Stimulated activated CD4-positive, alpha-beta T cell treated with anti-CD3 and anti-CD28 coated beads, Interleukin-2, amount 100 ng/mL, for 24 hours (primary cell): ENCODE results near the gene CASKIN2.

ENCODE experiments used
- DNase-seq, 2 donors: peaks; one replicate each; pipeline ENCODE4 v3.0.0-alpha.2; 2020

Gene CASKIN2, protein sequence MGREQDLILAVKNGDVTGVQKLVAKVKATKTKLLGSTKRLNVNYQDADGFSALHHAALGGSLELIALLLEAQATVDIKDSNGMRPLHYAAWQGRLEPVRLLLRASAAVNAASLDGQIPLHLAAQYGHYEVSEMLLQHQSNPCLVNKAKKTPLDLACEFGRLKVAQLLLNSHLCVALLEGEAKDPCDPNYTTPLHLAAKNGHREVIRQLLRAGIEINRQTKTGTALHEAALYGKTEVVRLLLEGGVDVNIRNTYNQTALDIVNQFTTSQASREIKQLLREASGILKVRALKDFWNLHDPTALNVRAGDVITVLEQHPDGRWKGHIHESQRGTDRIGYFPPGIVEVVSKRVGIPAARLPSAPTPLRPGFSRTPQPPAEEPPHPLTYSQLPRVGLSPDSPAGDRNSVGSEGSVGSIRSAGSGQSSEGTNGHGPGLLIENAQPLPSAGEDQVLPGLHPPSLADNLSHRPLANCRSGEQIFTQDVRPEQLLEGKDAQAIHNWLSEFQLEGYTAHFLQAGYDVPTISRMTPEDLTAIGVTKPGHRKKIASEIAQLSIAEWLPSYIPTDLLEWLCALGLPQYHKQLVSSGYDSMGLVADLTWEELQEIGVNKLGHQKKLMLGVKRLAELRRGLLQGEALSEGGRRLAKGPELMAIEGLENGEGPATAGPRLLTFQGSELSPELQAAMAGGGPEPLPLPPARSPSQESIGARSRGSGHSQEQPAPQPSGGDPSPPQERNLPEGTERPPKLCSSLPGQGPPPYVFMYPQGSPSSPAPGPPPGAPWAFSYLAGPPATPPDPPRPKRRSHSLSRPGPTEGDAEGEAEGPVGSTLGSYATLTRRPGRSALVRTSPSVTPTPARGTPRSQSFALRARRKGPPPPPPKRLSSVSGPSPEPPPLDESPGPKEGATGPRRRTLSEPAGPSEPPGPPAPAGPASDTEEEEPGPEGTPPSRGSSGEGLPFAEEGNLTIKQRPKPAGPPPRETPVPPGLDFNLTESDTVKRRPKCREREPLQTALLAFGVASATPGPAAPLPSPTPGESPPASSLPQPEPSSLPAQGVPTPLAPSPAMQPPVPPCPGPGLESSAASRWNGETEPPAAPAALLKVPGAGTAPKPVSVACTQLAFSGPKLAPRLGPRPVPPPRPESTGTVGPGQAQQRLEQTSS (N-terminal part only)

GRCh38 chr17:75515496-75516254 is at the start of gene CASKIN2:
CASKIN2 (minus strand) TSS chr17:75515537; CDS start chr17:75513804, 1,733 bp downstream.
- peak; percentile 87 to 94 for DNase-seq

DNA sequence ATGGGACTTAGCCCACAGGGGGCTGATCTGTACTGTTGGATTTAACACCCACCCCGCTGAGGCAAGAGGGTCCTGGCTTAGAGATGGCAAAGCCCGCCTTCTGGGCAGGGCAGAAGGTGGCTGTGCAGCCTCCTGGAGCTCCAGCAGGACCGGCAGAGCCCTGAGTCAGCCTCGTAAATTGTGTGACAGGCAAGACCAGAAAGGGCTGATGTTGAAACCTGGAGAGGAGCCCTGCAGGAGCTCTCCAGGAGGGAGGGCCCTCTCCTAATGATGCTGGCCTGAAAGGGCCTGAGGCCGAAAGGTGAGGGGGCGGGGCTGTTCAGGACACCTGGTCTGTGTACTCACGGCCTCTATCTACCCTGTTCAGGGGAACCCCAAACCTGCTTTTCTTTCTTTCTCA is 49.7 kb upstream of the CASKIN2 start:
- DNase-seq, result no peak

- no peak for DNase-seq
Measured at GRCh38 chr17:75564195-75564594, 48.9 kb upstream of the CASKIN2 start.

DNA sequence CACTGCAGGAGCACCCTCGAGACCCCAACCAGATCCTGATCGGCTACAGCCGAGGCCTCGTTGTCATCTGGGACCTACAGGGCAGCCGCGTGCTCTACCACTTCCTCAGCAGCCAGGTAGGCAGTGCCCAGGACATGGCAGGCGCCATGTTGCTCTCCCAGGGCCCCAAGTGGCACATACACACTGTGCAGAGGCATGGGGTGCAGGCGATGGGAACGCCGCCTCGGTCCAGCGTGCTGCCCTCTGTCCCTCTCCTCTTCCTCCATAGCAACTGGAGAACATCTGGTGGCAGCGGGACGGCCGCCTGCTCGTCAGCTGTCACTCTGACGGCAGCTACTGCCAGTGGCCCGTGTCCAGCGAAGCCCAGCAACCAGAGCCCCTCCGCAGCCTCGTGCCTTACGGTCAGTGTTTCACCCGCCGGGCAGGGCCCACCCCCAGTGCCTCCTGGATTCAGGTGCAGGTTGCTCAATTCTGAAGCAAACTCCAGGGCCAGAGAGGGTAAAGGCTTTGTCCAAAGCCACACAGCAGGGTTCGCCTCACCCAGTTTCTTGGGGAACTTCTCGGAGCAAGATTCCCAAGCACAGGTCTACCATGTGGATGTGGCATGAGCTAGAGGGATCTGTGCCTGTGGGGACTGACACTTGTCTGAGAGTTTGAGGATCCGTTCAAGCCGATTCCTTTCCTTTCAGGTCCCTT is 47.9 kb upstream of the CASKIN2 start:
- DNase-seq, result no peak

- no peak for DNase-seq
Measured at GRCh38 chr17:75561927-75562603, 46.7 kb upstream of the CASKIN2 start.

DNA sequence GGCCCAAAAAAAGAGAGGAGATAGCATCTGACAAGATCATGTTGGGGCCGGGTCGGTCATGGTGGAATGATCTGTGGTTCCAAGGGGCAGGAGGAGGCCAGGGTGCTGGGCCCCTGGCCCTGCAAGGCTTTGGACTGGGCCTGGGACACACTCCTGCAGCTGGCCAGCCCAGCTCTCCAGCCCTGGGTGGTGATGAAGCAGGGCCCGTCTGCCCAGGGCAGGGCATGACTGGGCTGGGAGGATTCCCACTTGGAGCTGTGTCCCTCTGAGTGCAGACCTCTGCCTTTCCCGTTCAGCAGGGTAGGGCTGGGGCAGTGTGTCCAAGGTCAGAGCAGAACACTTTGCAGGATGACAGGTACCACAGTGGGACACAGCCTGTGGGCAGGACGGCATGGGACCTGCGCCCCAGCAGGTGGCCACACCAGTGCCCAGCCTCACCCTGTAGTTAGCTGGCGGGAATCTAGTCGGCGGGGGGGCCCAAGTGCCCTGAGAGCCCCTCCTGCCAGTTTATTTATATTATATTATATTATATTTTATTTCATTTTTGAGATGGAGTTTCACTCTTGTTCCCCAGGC is 44.7 kb upstream of the CASKIN2 start:
- DNase-seq, result no peak

DNA sequence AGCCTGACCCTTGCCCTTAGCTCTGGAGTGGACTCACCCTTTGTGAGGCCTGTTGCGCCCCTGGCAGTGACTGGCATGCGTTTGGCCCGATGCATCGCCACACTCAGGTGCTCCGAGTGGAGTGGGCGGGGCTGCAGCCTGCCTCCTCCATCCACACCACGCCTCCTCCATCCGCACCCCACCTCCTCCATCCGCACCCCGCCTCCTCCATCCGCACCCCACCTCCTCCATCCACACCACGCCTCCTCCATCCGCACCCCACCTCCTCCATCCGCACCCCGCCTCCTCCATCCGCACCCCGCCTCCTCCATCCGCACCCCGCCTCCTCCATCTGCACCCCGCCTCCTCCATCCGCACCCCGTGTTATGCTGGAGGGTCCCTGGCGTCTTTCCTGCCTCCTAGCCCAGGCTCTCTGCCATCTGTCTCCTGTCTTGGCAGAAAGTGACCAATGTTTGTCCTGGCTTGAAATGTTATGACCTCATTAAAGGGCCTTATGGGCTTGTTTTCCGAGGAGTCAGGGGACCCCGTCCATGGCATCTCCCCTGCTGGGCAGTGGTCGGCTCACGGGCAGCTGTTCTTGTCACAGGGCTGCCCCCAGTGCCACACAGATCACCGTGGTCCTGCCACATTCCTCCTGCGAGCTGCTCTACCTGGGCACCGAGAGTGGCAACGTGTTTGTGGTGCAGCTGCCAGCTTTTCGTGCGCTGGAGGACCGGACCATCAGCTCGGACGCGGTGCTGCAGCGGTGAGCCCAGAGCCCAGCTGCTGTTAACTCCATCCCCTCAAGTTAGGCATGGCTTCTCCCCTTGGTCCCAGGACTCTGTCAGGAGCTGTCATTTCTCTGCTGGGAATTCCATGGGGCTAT is 43.6 kb upstream of the CASKIN2 start:
- no peak for DNase-seq

DNA sequence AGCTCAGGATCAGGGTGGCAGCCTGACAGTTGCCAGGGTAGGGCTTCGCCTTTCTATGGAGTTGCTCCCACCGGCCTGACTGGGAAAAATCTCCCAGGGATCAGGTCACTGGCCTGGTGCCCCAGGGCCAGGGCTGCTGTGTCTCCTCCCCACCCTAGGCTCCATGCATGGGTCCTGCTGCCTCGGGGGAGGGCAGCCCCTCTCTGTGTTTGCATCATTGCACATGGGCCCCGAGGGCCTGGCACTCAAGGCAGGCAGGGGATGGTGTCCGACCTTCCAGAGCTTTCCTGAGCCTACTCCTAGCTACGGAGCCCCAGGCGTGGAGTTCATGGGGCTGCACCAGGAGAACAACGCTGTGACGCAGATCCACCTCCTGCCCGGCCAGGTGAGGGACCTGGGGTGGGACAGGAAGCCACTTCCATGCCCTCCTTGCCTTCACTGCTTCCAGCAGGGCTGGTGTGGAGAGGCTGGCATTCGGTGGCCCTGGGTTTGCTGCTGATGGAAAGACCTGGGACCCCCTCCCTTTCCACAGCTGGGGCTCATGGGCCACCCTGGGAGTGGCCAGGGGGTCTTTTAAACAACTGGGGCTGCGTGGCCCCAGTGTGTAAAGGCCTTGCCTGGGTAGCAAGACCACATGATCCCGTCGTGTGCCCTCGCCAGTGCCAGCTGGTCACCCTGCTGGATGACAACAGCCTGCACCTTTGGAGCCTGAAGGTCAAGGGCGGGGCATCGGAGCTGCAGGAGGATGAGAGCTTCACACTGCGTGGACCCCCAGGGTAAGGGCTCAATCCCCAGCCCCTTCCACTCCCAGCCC is 42.7 kb upstream of the CASKIN2 start:
- DNase-seq, result no peak

GRCh38 chr17:75557075-75557851 is 41.9 kb upstream of the CASKIN2 start:
- DNase-seq, result no peak

- no peak for DNase-seq
Measured at GRCh38 chr17:75555679-75556153, 40.4 kb upstream of the CASKIN2 start.

DNA sequence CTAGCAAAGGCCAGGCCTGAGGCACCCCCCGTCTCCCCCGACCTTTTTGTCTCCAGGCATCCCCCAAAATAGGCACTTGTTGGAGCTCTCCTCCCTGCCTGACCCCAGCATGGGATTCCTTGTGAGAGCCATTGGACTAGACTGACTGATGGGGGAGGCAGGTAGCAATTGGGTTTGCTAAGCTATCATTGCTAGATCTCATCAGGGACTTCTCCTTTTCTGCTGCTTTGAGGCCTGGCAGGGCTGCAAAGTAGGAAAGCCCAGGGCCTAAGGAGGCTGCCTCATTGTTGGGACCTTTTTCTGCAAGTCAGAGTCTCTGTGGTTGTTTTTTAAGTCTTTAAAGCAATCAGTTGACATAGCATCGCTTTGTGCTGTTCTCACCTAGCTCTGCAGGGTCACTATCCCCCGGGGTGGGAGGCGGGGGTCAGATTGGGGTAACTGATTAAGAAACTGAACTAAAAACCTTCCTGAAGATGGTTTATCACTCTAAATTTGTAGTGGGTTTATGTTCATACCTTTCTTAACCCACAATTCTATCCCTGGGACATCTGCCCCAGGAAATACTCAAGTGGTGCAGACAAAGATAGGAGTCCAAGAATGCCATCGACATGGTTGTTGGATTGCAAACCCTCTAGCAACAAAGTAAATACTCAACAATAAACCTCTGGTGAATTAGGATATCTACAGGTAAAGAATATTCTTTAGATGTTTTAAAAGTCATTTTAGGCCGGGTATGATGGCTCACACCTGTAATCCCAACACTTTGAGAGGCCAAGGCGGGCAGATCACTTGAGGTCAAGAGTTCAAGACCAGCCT is 38.2 kb upstream of the CASKIN2 start:
- DNase-seq, result no peak

DNA sequence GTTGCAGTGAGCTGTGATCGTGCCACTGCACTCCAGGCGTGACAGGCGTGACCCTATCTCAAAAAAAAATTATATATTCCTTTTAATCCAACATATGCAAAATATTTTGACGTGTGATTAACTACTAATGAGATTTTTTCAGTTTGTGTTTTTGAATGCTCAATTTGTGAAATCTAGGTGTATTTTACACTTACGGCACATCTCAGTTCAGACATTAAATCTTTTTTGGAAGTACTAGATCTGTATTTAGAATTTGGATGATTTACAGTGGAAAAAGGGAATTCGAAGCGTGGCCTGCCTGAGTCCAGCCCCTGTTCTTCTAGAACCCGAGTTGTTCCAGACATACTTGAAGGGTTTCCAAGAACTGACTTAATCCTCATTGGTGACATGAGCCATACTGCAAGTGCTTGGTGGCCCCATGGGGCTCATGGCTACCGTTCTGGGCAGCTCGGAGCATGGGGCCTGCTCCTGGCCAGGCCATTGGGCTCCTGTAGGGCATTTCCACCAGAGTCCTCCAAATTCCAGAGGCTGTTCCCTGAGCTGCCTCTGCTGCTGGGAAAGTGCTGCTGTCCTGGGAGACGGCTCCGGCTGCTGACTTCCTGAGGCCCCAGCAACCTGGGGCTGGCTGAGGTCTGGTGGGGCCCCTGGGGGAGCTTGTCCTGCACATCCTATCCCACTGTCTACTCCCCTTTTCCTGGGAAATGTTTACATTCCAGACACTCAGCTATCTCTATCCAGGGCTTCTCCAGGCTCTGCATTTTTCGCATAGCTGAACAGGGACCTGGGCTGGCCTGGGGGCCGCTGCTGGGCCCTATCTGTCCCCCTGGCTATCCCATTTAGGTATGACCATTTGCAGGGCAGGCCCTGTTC is 37.3 kb upstream of the CASKIN2 start:
- DNase-seq, result no peak

GRCh38 chr17:75551266-75551665 is 35.9 kb upstream of the CASKIN2 start:
- DNase-seq, result no peak

DNA sequence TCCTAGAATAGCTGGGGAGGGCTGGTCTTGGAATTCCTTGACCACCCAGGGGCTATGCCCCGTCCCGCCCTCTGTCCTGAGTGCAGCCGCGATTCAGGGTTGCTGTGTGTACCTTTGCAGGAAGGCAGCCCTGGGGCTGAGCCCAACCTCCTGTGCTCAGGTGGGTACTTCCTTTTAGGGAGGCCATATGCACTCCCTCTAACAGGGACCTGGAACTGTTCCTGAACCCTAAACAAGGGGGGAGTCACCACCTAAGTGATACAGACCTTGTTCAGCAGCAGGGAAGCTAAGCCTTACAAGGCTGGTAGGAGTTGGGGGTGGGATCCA is 34.8 kb upstream of the CASKIN2 start:
- DNase-seq, result no peak

DNA sequence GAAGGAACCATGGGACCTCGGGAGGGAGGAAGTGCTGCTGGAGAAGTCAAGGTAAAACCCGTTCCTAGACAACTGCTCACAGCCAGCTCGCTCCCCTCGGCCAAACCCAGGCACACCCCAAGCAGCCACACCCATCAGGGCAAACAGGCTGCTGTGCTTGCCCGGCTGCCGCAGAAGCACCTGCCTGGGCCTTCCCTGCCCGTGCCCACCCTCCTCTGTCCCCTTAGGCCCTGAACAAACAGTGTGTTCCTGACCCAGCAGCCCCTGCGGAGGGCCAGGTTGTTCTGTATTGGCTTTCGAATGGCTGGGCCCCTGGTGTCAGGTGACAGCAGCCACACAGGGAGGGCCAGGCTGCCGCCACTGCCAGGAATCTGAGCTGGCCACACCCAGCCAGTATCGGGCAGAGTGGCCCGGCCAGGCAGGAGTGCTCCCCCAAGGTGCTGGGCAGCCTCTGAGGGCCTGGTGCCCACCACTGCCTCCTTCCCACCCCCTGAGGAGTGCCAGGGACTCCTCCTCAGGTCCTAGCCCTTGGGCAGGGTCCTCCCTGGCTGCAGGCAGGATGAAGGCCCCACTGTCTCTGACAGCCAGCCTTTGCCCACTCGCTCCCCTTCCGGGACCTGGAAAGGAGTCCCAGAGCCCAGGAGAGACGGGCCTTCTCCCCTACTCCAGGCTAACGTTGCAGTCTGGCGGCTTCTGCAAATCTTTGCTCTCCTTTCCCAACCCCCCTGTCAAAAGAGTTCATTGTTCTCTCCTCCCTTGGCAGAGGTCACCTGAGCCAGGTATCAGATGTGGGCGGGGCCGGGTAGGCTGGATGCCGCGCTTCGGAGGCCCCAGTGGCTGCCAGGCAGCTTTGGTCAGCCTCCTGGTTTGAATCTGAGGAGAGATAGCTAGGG is 34.2 kb upstream of the CASKIN2 start:
- DNase-seq, result no peak
